Measurements from ENCODE around the gene PCDHGB5.

DNA sequence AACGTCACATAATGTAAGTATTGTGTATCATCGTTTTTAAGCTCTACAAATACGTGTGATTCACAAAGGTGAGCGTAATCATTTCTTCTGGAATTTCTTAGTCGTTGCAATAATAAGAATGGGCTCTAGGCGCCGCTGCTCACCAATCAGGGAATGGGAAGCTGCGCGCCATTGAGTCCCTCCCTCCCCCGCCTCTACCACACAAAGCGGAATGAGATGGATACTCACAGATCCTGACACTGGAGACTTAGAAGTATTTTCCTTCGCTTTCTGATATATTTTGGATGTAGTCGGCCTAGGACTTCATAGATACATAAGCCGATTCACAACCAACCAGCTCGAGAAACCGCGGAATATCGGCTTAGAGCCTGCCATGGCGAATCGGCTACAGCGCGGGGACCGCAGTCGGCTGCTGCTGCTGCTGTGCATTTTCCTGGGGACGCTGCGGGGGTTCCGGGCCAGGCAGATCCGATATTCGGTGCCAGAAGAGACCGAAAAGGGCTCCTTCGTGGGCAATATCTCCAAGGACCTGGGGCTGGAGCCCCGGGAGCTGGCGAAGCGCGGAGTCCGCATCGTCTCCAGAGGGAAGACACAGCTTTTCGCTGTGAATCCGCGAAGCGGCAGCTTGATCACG is 23.2 kb downstream of the PCDHGB5 start, which contains the start of gene PCDHGA11:
- TF ChIP-seq, protein P1, sequence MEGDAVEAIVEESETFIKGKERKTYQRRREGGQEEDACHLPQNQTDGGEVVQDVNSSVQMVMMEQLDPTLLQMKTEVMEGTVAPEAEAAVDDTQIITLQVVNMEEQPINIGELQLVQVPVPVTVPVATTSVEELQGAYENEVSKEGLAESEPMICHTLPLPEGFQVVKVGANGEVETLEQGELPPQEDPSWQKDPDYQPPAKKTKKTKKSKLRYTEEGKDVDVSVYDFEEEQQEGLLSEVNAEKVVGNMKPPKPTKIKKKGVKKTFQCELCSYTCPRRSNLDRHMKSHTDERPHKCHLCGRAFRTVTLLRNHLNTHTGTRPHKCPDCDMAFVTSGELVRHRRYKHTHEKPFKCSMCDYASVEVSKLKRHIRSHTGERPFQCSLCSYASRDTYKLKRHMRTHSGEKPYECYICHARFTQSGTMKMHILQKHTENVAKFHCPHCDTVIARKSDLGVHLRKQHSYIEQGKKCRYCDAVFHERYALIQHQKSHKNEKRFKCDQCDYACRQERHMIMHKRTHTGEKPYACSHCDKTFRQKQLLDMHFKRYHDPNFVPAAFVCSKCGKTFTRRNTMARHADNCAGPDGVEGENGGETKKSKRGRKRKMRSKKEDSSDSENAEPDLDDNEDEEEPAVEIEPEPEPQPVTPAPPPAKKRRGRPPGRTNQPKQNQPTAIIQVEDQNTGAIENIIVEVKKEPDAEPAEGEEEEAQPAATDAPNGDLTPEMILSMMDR (IDR thresholded peaks at IDR 0.05), result peak in 3 of 5 experiments; percentile 15 to 34 (median 18)
- TF ChIP-seq EP300 (IDR thresholded peaks at IDR 0.05), result no peak

Measured in tibial nerve (tissue), 4 donors.